GM13976 (cell line): ENCODE results near the gene LMO4.

ENCODE experiments used
- DNase-seq: peaks from one replicate; pipeline ENCODE4 v3.0.0; 2012; ENCODE audit warnings: low spot score
- CTCF ChIP-seq: IDR thresholded peaks from 2 replicates; pipeline ENCODE4 v1.5.1; 2012; ENCODE audit warnings: borderline replicate concordance, mild to moderate bottlenecking; ENCODE audit not compliant: insufficient read depth; ENCODE audit errors: extremely low read depth, missing control alignments, control extremely low read depth
- in situ Hi-C: fragments of 300-500 bp; cut with MboI; formaldehyde crosslinking; loops from one replicate; pipeline ENCODE4 v1.12.0; 2022; ENCODE audit warnings: low sequenced_read_pairs, mixed read lengths, inconsistent platforms; ENCODE audit not compliant: unreplicated experiment

LMO4 gene

GRCh38 chr1:87330885-87331364, 2.2 kb downstream of the LMO4 start:
- in situ Hi-C loops = no loop called here
- no peak for TF ChIP-seq CTCF
- peak; percentile 28 for DNase-seq

GRCh38 chr1:87331365-87332241, 2.9 kb downstream of the LMO4 start:
- in situ Hi-C loops = no loop called here
- DNase-seq = peak; percentile 68
- TF ChIP-seq CTCF = no peak

- peak; percentile 59 for DNase-seq
- TF ChIP-seq CTCF = no peak
- in situ Hi-C loops = no loop called here
These were observed 5.1 kb downstream of the LMO4 start for GRCh38 chr1:87333692-87334347.

GRCh38 chr1:87334351-87335174, 5.9 kb downstream of the LMO4 start:
- peak; percentile 39 for DNase-seq
- TF ChIP-seq CTCF = no peak
- in situ Hi-C loops = no loop called here

- peak; percentile 77 for DNase-seq
- TF ChIP-seq CTCF = peak; percentile 56
- in situ Hi-C loops = no loop called here
These were observed 6.7 kb downstream of the LMO4 start for GRCh38 chr1:87335175-87335884.
